ENCODE measurements around the gene CERK.

The CERK gene

GRCh38 chr22:46731246-46732040 is 6.6 kb downstream of the CERK start:
- DNase-seq = no peak

GRCh38 chr22:46730568-46731245 is 7.3 kb downstream of the CERK start:
- DNase-seq = no peak

GRCh38 chr22:46728470-46728869 is 9.6 kb downstream of the CERK start:
- DNase-seq = no peak

GRCh38 chr22:46727813-46728364 is 10.2 kb downstream of the CERK start:
- no peak for DNase-seq

GRCh38 chr22:46726986-46727317 is 11.1 kb downstream of the CERK start:
- DNase-seq = no peak

- no peak for DNase-seq
Measured at GRCh38 chr22:46726066-46726985, 11.7 kb downstream of the CERK start.

- DNase-seq = no peak
Measured at GRCh38 chr22:46725096-46725495, 13.0 kb downstream of the CERK start.

- no peak for DNase-seq
Measured at GRCh38 chr22:46723882-46724281, 14.2 kb downstream of the CERK start.

- DNase-seq = no peak
Measured at GRCh38 chr22:46721501-46722085, 16.5 kb downstream of the CERK start.

- DNase-seq = no peak
Measured at GRCh38 chr22:46719921-46720320, 18.1 kb downstream of the CERK start.

GRCh38 chr22:46714550-46714949 is 23.5 kb downstream of the CERK start:
- DNase-seq = no peak

- no peak for DNase-seq
Measured at GRCh38 chr22:46712288-46712687, 25.8 kb downstream of the CERK start.

- no peak for DNase-seq
Measured at GRCh38 chr22:46710806-46711205, 27.2 kb downstream of the CERK start.

GRCh38 chr22:46708766-46709330 is 29.2 kb downstream of the CERK start:
- no peak for DNase-seq

GRCh38 chr22:46707827-46708570 is 30.1 kb downstream of the CERK start:
- DNase-seq = no peak

- no peak for DNase-seq
Measured at GRCh38 chr22:46707305-46707704, 30.7 kb downstream of the CERK start.

GRCh38 chr22:46706060-46706459 is 32.0 kb downstream of the CERK start:
- no peak for DNase-seq

GRCh38 chr22:46703996-46704370 is 34.1 kb downstream of the CERK start:
- DNase-seq = no peak

GRCh38 chr22:46703171-46703995 is 34.7 kb downstream of the CERK start:
- DNase-seq = no peak

- no peak for DNase-seq
Measured at GRCh38 chr22:46701262-46701661, 36.8 kb downstream of the CERK start.

- DNase-seq = no peak
Measured at GRCh38 chr22:46699091-46699490, 39.0 kb downstream of the CERK start.

Data from CD4-positive, alpha-beta T cell treated with Interferon gamma for 1 hour (primary cell).